ENCODE data around the gene GFPT2. TPM values are rescaled to one million over a fixed set of nuclear protein-coding genes. Genes with fewer than 3 reads are reported as not detected.

The GFPT2 gene
- total RNA-seq, 5 donors from 2014 or later (not counting 1 experiment from before 2014, with no cell fraction given), result 1.6 to 3.6 (median 2.0) TPM

Other genes with a start within 250 kb of the GFPT2 start
- not detected for gene RASGEF1C, start 144.1 kb downstream of the GFPT2 start, total RNA-seq
- 10 to 100 TPM; 28.3 to 35.8 (median 32.5) TPM for gene MAPK9, start 61.3 kb downstream of the GFPT2 start, total RNA-seq
- 10 to 100 TPM; 25.1 to 29.9 (median 25.6) TPM for gene CNOT6, start 141.0 kb upstream of the GFPT2 start, total RNA-seq
- under 1 TPM in 2 of 5 donors, not detected in 3; 0.92 to 0.99 TPM for gene SCGB3A1, start 238.2 kb upstream of the GFPT2 start, total RNA-seq

All from T-cell (primary cell).